Muscle of arm (tissue), 12 donors: ENCODE data around the gene FAM185A. TPM values are rescaled to one million over a fixed set of nuclear protein-coding genes. Genes with fewer than 3 reads are reported as not detected.
"Not testable (repeated sequence)": the region's sequence is repeated elsewhere in the genome, so short reads cannot be mapped to it uniquely, and the experiment has no call there.

Source experiments
- DNase-seq: peaks from one replicate; pipeline ENCODE4 v3.0.0-alpha.2; 2013
- polyA plus RNA-seq, 12 donors: library from polyadenylated mRNA; unstranded; fragments of 120-200 nt; gene quantifications; one replicate each; pipeline ENCODE4 v1.2.1, GENCODE V29; 2013; ENCODE audit not compliant: insufficient read length in 12 of 12

FAM185A gene
- polyA plus RNA-seq, 12 donors = 4.8 to 85.6 (median 6.6) TPM; not detected in 1

GRCh38 chr7:102770467-102770866 lies 21.7 kb downstream of the FAM185A start:
- not testable (repeated sequence) for DNase-seq

- not testable (repeated sequence) for DNase-seq
These were observed 27.4 kb downstream of the FAM185A start for GRCh38 chr7:102776217-102776616.

GRCh38 chr7:102778663-102779062 lies 29.9 kb downstream of the FAM185A start:
- peak; percentile 14 for DNase-seq

GRCh38 chr7:102780926-102781325 lies 32.1 kb downstream of the FAM185A start:
- not testable (repeated sequence) for DNase-seq

GRCh38 chr7:102788770-102789169 lies 40.0 kb downstream of the FAM185A start:
- DNase-seq = not testable (repeated sequence)

- not testable (repeated sequence) for DNase-seq
These were observed 41.7 kb downstream of the FAM185A start for GRCh38 chr7:102790364-102791100.

GRCh38 chr7:102791367-102791766 lies 42.6 kb downstream of the FAM185A start:
- not testable (repeated sequence) for DNase-seq

- not testable (repeated sequence) for DNase-seq
These were observed 43.0 kb downstream of the FAM185A start for GRCh38 chr7:102791831-102792230.

- DNase-seq = not testable (repeated sequence)
These were observed 45.8 kb downstream of the FAM185A start for GRCh38 chr7:102794567-102794966.

- not testable (repeated sequence) for DNase-seq
These were observed 47.3 kb downstream of the FAM185A start for GRCh38 chr7:102795987-102796595.

GRCh38 chr7:102806613-102807012 lies 57.8 kb downstream of the FAM185A start:
- no peak for DNase-seq

- DNase-seq = no peak
These were observed 62.1 kb downstream of the FAM185A start for GRCh38 chr7:102810916-102811315.

- no peak for DNase-seq
These were observed 63.3 kb downstream of the FAM185A start for GRCh38 chr7:102811942-102812678.

- DNase-seq = no peak
These were observed 64.6 kb downstream of the FAM185A start for GRCh38 chr7:102813191-102814024.

- DNase-seq = no peak
These were observed 65.2 kb downstream of the FAM185A start for GRCh38 chr7:102814025-102814471.

- DNase-seq = no peak
These were observed 69.1 kb downstream of the FAM185A start for GRCh38 chr7:102817616-102818573.

GRCh38 chr7:102819151-102819550 lies 70.4 kb downstream of the FAM185A start:
- no peak for DNase-seq

- DNase-seq = no peak
These were observed 73.4 kb downstream of the FAM185A start for GRCh38 chr7:102821994-102822747.

- no peak for DNase-seq
These were observed 74.8 kb downstream of the FAM185A start for GRCh38 chr7:102823390-102824119.
